Epithelial cell of esophagus (primary cell): ENCODE data around the gene SIRT6.
A peak's percentile ranks its signal among the peaks of the same experiment; 100 is the strongest.

ENCODE experiments used
- DNase-seq: peaks from one replicate; pipeline ENCODE4 v3.0.0; 2010; ENCODE audit warnings: low read depth
- H3K4me3 ChIP-seq: 2 replicates; pipeline ENCODE4 v1.5.1; 2011; ENCODE audit warnings: mild to moderate bottlenecking, low read length, control low read depth
- CTCF ChIP-seq: IDR thresholded peaks from 2 replicates; pipeline ENCODE4 v1.5.1; 2011; ENCODE audit warnings: low read depth, mild to moderate bottlenecking, low read length, control low read depth, inconsistent platforms; ENCODE audit not compliant: insufficient read depth; ENCODE audit errors: missing control alignments

The SIRT6 gene

GRCh38 chr19:4210166-4210731, 27.9 kb upstream of the SIRT6 start:
- DNase-seq: no peak
- TF ChIP-seq CTCF: no peak
- no peak overlapping the region for H3K4me3 ChIP-seq

GRCh38 chr19:4208385-4209094, 26.2 kb upstream of the SIRT6 start:
- peak; percentile 47 for TF ChIP-seq CTCF
- H3K4me3 ChIP-seq: no peak overlapping the region
- DNase-seq: peak; percentile 56

- no peak for DNase-seq
- H3K4me3 ChIP-seq: no peak overlapping the region
- peak; percentile 19 for TF ChIP-seq CTCF
Measured at GRCh38 chr19:4206818-4207484, 24.6 kb upstream of the SIRT6 start.

GRCh38 chr19:4201798-4202197, 19.4 kb upstream of the SIRT6 start:
- no peak for TF ChIP-seq CTCF
- no peak for DNase-seq
- H3K4me3 ChIP-seq: no peak overlapping the region

- no peak for TF ChIP-seq CTCF
- no peak for DNase-seq
- H3K4me3 ChIP-seq: no peak overlapping the region
Measured at GRCh38 chr19:4200940-4201542, 18.7 kb upstream of the SIRT6 start.

GRCh38 chr19:4199699-4200293, 17.4 kb upstream of the SIRT6 start:
- no peak for DNase-seq

More at GRCh38 chr19:4199699-4200293, 17.4 kb upstream of the SIRT6 start:
- no peak for TF ChIP-seq CTCF
- no peak overlapping the region for H3K4me3 ChIP-seq
